Measurements from ENCODE around the gene WNT10A. TPM values are rescaled to one million over a fixed set of nuclear protein-coding genes. Genes with fewer than 3 reads are reported as not detected.

WNT10A gene
- total RNA-seq, 1 donor from 2014 or later: not detected

DNA sequence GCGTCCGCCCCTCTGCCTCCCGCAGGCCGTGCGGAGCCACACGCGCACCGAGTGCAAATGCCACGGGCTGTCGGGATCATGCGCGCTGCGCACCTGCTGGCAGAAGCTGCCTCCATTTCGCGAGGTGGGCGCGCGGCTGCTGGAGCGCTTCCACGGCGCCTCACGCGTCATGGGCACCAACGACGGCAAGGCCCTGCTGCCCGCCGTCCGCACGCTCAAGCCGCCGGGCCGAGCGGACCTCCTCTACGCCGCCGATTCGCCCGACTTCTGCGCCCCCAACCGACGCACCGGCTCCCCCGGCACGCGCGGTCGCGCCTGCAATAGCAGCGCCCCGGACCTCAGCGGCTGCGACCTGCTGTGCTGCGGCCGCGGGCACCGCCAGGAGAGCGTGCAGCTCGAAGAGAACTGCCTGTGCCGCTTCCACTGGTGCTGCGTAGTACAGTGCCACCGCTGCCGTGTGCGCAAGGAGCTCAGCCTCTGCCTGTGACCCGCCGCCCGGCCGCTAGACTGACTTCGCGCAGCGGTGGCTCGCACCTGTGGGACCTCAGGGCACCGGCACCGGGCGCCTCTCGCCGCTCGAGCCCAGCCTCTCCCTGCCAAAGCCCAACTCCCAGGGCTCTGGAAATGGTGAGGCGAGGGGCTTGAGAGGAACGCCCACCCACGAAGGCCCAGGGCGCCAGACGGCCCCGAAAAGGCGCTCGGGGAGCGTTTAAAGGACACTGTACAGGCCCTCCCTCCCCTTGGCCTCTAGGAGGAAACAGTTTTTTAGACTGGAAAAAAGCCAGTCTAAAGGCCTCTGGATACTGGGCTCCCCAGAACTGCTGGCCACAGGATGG lies 7.1 kb upstream of the WNT10A start:
- intact Hi-C loops (cut with DNase I): no loop called here
- no peak for DNase-seq (ENCODE audit: low spot score)

DNA sequence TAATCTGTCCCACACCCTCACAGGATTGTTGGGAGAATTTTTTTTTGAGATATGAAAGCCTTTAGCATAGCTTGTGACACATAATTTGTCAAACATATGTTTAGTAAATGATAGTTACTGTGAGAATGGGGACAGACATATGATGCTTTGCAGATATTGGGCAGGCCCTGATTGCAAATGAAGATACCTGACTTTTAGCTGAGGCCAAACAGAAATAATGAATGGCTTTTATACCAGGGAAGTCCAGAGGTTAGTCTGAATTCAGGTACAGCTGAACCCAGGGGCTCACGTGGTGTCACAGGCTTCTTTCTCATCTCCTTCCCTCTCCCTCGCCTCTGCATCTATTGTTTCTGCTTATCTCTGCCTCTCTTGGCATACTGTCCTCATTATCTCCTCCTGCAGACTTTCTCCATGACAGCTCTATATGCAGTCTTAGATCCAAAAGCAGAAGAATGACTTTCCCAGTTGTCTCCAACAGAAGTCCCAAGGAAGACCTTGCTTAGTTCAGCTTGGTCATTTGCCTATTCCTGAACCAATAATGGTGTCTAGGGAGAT lies 4.9 kb upstream of the WNT10A start:
- no peak for DNase-seq (ENCODE audit: low spot score)
- intact Hi-C loops (cut with DNase I): loop anchor here (2.0 kb wide), 1 partner anchor 21 kb away; no protein-coding TSS in a partner anchor

- intact Hi-C loops (cut with DNase I): loop anchor here (2.0 kb wide), 1 partner anchor 20 kb away; no protein-coding TSS in a partner anchor
- no peak for DNase-seq (ENCODE audit: low spot score)
These were observed 4.0 kb upstream of the WNT10A start for GRCh38 chr2:218876562-218877219.

- intact Hi-C loops (cut with DNase I): loop anchor here (2.0 kb wide), 1 partner anchor 19 kb away; no protein-coding TSS in a partner anchor
- no peak for DNase-seq (ENCODE audit: low spot score)
These were observed 3.3 kb upstream of the WNT10A start for GRCh38 chr2:218877331-218877730.

DNA sequence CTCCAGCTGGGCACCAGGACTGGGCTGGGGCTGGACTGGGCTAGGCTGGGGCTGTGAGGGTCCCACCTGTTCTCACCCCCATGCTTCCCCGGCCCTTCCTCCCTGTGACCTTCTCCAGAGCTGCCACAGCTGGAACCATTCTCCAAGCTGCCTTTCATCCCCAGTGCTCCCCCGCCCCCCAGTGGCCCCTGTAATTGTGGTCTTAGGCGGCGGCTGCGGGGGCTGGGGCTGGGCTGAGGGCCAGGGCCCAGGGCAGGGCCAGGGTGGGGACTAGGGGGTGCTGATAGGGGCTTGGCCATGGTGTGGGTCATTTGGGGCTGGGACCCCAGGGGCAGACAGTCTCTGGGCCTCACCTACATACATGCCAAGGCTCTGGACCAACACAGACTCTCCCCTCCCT lies 2.8 kb upstream of the WNT10A start:
- no peak for DNase-seq (ENCODE audit: low spot score)
- intact Hi-C loops (cut with DNase I): loop anchor here (2.0 kb wide), 1 partner anchor 19 kb away; no protein-coding TSS in a partner anchor

- DNase-seq (ENCODE audit: low spot score): no peak
- intact Hi-C loops (cut with DNase I): no loop called here
These were observed 2.2 kb upstream of the WNT10A start for GRCh38 chr2:218878486-218878885.

- DNase-seq (ENCODE audit: low spot score): no peak
- intact Hi-C loops (cut with DNase I): no loop called here
These were observed 1.5 kb upstream of the WNT10A start for GRCh38 chr2:218878926-218879761.

DNA sequence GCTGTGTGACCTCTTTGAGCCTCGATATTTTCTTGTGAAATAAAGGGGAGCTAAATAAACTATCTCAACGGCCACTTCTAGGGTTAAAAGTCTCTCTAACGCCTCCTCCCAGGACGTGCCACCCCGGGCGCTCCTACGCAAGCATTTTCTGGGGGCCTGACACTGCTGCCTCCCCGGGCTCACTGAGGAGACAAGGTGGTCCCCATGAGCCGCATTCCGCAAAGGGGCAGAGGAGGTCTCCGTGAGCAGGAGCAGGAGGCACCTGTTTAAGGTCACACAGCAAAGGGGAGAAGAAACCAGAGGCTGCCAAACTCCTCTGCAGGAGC lies 913 bp upstream of the WNT10A start:
- DNase-seq (ENCODE audit: low spot score): no peak
- intact Hi-C loops (cut with DNase I): no loop called here

DNA sequence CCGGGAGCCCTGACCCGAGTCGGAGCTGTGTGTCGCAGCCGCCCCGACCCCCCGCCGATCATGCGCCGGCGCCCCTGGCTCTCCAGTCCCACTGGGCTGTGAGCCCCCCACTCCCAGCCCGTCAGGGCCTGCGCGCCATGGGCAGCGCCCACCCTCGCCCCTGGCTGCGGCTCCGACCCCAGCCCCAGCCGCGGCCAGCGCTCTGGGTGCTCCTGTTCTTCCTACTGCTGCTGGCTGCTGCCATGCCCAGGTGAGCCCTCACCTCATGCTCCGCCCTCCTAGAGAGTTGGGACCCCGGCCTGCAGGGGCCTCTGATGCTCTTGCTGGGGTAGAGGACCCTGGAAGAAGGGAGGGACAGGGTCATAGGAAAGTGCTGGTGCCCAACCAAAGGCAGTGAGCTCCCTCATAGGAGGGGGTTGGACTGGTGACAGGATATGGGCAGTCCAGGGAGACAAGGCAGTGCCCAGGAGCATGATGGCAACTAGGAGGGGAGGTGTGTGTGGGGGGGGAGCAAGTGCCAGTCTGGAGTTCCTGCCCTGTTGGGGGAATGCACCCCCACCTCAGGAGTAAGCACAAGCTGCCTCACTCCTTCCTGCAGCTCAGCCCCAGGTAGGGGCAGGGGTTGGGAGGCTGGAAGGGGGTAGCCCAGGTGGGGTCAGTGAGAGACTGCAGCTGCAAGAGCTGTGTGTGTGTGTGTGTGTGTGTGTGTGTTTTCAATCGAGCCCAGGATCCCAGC lies 375 bp downstream of the WNT10A start:
- intact Hi-C loops (cut with DNase I): no loop called here
- no peak for DNase-seq (ENCODE audit: low spot score)

DNA sequence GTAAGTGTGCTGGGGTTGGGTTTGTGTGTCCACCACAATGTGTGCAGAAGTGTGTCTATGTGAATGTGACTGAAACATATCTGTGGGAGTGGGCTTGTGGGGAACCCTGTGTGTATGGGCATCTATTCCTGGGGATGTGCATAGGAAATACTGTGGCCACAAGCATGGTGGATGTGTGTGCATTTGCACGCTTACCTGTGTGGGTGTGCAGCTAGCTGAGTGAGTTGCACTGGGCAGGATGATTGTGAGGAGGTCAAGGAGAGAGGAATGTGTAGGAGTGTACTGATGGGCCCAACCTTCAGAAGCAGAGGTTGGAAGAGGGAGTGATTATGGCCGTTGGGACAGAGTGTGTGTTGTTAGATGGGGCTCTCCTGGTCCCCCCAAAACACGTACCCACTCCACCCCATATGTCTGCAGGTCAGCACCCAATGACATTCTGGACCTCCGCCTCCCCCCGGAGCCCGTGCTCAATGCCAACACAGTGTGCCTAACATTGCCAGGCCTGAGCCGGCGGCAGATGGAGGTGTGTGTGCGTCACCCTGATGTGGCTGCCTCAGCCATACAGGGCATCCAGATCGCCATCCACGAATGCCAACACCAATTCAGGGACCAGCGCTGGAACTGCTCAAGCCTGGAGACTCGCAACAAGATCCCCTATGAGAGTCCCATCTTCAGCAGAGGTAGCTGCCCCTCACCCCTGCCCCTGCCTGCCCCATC lies 1.2 kb downstream of the WNT10A start:
- DNase-seq (ENCODE audit: low spot score): no peak
- intact Hi-C loops (cut with DNase I): no loop called here

GRCh38 chr2:218882461-218882816 lies 1.8 kb downstream of the WNT10A start:
- no peak for DNase-seq (ENCODE audit: low spot score)
- intact Hi-C loops (cut with DNase I): no loop called here

GRCh38 chr2:218882866-218883366 lies 2.3 kb downstream of the WNT10A start:
- intact Hi-C loops (cut with DNase I): no loop called here
- no peak for DNase-seq (ENCODE audit: low spot score)

DNA sequence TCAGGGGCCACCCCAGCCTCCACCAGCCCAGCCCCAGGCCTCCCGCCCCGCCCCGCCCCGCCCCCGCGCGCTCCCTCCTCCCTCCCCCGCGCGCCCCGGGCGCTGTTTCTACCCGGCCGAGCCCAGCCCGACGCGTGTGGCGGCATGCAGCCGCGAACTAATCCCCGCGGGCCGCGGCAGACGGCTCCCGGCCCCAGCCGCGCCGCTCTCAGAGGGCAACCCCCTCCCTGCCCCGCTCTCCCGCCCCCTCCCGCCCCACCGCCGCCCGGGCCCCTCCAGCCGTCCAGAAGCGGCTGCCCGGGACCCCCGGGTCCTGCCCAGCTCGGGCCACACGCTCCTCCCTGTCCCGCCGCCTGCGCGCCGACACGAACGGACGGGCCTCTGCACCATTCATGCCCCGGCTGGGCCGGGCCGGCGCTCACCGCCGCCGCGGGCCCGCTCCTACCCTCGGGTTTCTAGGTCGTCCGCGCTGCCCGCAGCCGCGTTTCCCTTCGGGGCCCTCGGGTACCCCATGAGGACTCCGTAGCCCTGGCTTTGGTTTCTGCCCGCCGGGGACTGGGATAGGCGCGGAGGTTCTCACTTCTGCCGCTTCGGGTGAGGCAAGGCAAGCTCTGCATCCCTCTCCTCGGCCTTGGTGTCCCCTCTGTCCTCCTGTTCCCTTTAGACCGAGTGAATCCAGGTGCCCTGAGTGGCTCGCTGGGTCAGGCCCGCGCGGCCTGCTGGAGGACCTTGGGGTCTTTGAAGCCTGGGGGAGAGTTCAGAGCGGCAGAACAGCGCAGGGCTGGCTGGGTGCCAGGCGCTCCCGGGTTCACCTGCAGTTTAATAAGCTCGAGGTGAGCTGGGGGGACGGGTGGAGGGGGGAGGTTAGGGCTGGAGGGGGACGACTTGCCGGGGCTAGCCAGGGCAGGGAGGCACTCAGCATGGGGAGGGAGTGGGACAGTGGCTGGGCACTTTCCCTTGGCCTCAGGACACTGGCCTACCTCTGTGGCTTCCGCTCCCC lies 3.1 kb downstream of the WNT10A start:
- no peak for DNase-seq (ENCODE audit: low spot score)
- intact Hi-C loops (cut with DNase I): no loop called here

DNA sequence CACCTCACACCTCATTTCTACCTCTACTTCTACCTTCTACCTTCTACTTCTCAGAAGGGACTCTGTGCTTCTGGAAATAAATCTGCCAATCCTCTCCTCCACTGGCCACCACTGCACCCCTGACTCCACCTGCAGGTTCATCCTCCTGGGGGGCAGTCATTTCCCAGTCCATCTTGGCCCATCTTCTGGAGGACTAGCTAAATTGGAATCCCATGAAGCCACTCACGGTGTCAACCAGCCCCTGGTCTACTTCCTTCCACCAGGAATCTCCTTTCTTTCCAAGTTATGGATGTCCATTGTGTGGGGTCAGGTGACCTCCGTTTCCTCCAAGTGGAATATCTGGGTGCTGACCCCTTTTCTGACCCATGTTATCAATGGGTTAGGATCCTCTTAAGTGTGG lies 3.9 kb downstream of the WNT10A start:
- no peak for DNase-seq (ENCODE audit: low spot score)
- intact Hi-C loops (cut with DNase I): no loop called here

- intact Hi-C loops (cut with DNase I): no loop called here
- no peak for DNase-seq (ENCODE audit: low spot score)
These were observed 5.6 kb downstream of the WNT10A start for GRCh38 chr2:218885981-218886947.

DNA sequence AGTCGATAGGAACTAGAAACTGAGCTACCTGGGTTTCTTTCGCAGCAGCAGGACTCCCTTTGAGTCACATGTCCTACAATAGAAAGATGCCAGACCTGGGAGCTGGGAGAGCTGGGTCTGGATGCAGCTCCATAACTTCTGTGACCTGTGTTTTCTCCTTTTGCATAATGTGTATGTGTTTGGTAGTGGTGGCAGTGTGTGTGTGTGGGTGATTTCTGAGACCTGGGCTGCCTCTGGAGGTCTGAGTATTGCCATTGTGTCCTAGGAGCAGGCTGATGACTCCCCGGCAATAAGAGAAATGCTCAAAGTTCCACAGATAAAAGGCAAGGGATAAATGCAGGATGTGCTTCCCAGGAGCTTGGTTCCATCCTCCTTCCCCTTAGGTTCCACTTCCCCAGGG lies 6.4 kb downstream of the WNT10A start:
- intact Hi-C loops (cut with DNase I): no loop called here
- no peak for DNase-seq (ENCODE audit: low spot score)

Data from cardiac septum (tissue), 1 donor.